MM.1S (cell line): ENCODE data around the gene COMMD10.

ENCODE experiments used
- EZH2 ChIP-seq: fragments of 300-600 bp; sonication (generic); optimal IDR thresholded peaks from 2 replicates; pipeline ENCODE3; 2017; ENCODE audit warnings: low read depth, mild to moderate bottlenecking, antibody characterized with exemption, low read length, mixed read lengths
- TF ChIP-seq, protein P1 (sequence below): fragments of 300-600 bp; sonication (generic); IDR thresholded peaks from 2 replicates; pipeline ENCODE4 v1.5.1; 2016; ENCODE audit warnings: antibody characterized with exemption, low read length, mixed read lengths

DNA sequence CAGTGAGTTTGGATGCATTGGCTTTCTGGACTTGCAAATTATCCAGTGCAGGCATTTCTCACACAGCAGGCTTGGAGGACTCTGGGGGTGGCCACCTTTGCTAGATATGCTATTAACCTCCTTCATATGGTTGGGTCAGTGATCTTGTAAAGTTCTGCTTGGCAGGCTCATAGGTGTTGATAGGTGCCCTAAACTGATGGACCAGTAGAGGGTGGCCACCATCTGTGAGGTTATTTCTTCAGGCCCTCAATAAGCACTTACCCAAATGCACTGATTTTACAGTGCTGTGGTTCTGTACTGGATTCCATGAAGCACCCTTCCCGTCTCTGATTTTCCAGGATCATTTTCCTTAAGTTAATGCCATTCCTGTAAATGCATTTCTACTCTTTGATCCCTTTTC, 216.3 kb downstream of the COMMD10 start:
- TF ChIP-seq, protein P1, sequence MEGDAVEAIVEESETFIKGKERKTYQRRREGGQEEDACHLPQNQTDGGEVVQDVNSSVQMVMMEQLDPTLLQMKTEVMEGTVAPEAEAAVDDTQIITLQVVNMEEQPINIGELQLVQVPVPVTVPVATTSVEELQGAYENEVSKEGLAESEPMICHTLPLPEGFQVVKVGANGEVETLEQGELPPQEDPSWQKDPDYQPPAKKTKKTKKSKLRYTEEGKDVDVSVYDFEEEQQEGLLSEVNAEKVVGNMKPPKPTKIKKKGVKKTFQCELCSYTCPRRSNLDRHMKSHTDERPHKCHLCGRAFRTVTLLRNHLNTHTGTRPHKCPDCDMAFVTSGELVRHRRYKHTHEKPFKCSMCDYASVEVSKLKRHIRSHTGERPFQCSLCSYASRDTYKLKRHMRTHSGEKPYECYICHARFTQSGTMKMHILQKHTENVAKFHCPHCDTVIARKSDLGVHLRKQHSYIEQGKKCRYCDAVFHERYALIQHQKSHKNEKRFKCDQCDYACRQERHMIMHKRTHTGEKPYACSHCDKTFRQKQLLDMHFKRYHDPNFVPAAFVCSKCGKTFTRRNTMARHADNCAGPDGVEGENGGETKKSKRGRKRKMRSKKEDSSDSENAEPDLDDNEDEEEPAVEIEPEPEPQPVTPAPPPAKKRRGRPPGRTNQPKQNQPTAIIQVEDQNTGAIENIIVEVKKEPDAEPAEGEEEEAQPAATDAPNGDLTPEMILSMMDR, result no peak
- TF ChIP-seq EZH2, result no peak
